ENCODE measurements around the gene HIPK1.

Gene HIPK1

DNA sequence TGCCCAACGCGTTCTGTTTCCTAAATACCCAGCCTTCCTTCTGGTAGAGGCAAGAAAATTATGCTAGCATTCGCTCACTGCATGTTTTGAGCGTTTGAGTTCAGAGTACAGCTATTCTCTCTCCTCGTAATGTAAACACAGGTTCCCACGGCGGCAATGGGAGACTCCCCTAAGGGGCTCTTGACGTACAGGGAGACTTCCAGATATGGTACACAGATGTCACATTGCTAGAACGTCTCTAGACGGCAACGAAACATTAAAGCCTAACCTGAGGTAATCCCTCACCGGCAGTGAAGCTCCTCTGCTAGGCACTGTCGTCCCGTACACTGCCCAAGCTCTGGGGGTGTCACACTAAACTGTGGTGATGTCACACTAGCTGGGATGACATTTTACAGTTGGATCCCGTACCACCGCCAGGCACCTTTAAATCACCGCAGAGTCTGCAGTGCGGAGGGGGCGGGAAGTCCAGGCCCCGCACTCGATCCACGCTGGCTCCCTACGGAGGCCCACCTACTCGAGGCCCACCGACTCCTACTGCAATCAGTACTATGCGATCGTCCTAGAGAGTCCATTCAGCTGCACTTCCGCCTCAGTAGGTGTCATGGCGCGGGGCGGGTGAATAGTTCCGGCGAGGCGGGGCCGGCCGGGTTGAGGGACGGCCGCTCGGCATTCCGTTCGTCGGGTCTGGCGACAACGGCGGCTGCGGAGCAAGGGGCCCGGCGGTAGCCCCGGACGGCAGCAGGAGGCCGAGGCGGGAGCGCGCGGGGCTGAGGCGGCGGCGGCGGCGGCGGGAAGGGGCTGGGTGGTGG, at the start of gene HIPK1:
HIPK1 (plus strand) TSS at position 384 of the 809 bp plus-strand sequence.
- ATAC-seq, result peak; percentile 63
- DNase-seq, result peak; percentile 94

- ATAC-seq, result no peak
Observed at GRCh38 chr1:113879739-113880038, 49.4 kb upstream of the HIPK1 start.

GRCh38 chr1:113881661-113882060, 47.5 kb upstream of the HIPK1 start:
- no peak for ATAC-seq
- DNase-seq, result no peak

More at GRCh38 chr1:113879739-113880038, 49.4 kb upstream of the HIPK1 start:
- DNase-seq, result no peak

DNA sequence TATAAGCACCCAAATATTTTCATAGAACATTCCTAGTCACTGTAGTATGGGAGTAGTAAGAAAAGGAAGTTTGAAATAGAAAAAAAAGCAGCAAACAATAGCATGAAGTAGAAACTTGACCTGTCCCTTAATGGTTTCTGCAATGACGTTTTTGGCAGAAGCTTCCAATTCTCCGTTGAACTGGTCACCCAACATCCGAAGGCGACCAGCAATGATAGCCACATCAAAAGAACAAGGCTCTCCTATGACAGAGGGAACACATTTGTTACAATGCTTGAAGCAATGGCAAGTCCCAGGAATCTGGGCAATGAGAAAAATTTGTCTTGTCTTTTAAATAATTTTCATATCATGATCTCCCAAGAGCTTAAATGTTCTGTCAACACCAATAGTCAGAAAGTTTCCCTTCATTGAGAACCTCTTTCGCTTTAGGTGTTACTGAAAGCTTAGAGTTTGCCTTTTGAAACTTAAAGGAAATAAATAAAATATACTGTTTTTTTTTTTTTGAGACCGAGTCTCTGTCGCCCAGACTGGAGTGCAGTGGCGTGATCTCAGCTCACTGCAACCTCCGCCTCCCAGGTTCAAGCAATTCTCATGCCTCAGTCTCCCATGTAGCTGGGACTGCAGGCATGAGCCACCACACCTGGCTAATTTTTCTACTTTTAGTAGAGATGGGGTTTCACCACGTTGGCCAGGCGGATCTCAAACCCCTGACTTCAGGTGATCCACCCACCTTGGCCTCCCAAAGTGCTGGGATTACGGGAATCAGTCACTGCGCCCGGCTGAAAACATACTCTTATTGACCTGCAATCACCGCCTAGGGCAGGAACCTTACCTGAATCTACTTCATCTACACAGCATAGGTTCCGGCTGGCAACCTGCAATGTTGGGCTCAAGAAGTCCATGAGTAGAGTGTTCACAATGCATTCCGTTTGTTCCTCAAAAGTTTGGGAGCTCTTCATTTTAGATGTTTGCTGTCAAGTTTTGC, 42.4 kb upstream of the HIPK1 start:
- no peak for ATAC-seq

GRCh38 chr1:113887402-113888175, 41.5 kb upstream of the HIPK1 start, which contains the start of gene BCL2L15:
Gene BCL2L15 (minus strand): TSS chr1:113887581. CDS start chr1:113887375, 206 bp downstream.
- ATAC-seq, result no peak
- DNase-seq, result no peak

More for the DNA sequence above, 42.4 kb upstream of the HIPK1 start:
- DNase-seq, result no peak

GRCh38 chr1:113890816-113891215, 38.3 kb upstream of the HIPK1 start:
- DNase-seq (no peak), ATAC-seq (peak; percentile 23)

- no peak for DNase-seq
- ATAC-seq, result no peak
Observed at GRCh38 chr1:113891631-113892220, 37.4 kb upstream of the HIPK1 start.

GRCh38 chr1:113893267-113893666, 35.9 kb upstream of the HIPK1 start:
- no peak for DNase-seq
- no peak for ATAC-seq

GRCh38 chr1:113895098-113895497, 34.0 kb upstream of the HIPK1 start:
- ATAC-seq (no peak), DNase-seq (no peak)

DNA sequence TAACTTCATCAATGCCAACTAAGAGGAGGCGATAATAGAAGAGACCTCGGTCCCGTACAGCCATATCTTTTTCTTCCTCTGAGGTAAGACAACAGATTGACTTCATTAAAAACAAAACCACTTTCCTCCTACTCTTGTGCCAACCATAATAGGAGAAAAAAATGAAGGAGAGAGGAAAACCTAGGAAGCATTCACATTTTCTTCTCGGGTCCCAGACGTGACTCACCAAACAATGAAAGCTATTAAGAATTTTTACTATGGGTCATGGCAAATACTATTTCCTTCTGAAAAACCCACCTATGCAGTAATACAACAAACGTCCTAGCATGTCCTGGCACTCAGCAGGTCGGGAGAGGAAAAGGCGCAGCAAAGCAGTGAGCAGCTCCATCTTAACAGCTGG, 33.2 kb upstream of the HIPK1 start:
- DNase-seq (no peak), ATAC-seq (no peak)

GRCh38 chr1:113898241-113898814, 30.8 kb upstream of the HIPK1 start:
- DNase-seq, result no peak
- no peak for ATAC-seq

GRCh38 chr1:113899111-113899510, 30.0 kb upstream of the HIPK1 start:
- ATAC-seq (no peak), DNase-seq (no peak)

GRCh38 chr1:113901191-113901590, 27.9 kb upstream of the HIPK1 start:
- ATAC-seq (no peak), DNase-seq (no peak)

GRCh38 chr1:113903501-113904292, 25.4 kb upstream of the HIPK1 start:
- no peak for ATAC-seq
- DNase-seq, result peak; percentile 23

GRCh38 chr1:113904293-113904673, 24.8 kb upstream of the HIPK1 start:
- DNase-seq, result no peak
- ATAC-seq, result peak; percentile 21

DNA sequence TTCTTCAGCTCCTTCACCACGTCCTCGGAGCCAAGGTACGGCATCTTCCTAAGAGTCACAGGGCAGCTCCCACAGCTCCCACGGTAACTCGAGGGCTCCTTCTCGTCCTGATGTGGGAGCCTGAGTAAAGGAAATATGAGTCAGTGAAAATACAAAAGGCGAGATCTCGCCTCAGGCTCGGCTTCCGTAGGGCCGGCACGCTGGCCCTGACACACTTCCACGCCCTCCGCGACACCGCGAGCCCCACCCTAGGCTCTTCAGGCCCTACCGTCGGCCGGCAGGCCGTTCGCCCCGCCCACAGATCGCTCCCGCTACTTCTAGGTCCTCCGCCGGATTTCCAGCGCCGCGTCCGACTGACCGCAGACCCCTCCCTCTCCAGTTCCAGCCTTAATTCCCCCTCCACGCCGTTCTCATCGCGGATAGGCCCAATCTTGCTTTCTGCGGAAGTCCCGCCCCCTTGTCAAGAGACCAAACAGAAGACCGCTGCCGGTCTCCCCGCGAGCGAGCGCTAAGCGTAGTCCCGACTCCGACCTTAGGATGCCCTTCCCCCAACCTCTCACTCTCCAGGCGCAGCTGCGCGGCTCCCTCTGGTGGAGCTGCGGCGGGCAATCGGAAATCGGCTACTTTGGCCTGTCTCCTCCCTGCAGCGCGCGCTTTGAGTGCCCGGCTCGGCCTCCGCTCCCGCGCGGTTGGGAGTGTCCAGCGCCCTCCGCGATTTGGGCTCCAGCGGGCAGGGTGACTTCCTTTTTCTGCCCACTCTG, 24.3 kb upstream of the HIPK1 start, which contains the start of the genes AP4B1 and DCLRE1B:
AP4B1 (minus strand) TSS at position 126 of the 761 bp plus-strand sequence; CDS start at position 44, 82 bp downstream.
DCLRE1B (plus strand) TSS at position 653 of the 761 bp plus-strand sequence. CDS start 261 bp downstream, outside the sequence.
- peak; percentile 94 for ATAC-seq
- peak; percentile 98 for DNase-seq

- DNase-seq (no peak), ATAC-seq (no peak)
Observed at GRCh38 chr1:113905435-113905861, 23.7 kb upstream of the HIPK1 start.

GRCh38 chr1:113912594-113913311, 16.4 kb upstream of the HIPK1 start:
- no peak for ATAC-seq
- no peak for DNase-seq

DNA sequence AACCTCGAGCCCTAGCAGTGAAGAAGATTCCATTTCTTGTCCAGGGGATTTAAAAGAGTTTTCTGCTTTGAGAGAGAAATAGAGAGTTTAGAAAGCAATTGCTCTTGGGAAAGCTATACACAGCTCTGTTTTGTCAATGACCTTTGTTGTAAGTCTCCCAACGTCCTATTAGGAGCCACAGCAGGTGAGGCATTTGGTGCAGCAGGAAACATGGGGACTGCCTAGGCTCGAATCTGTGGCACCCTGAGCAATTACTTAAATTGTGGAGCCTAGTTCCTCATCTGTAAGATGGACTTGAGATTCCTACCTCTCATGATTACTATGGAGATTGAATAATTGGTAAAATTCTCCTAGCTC, 15.8 kb upstream of the HIPK1 start:
- no peak for ATAC-seq
- no peak for DNase-seq
